ENCODE data around the gene RAD1.

Gene RAD1

DNA sequence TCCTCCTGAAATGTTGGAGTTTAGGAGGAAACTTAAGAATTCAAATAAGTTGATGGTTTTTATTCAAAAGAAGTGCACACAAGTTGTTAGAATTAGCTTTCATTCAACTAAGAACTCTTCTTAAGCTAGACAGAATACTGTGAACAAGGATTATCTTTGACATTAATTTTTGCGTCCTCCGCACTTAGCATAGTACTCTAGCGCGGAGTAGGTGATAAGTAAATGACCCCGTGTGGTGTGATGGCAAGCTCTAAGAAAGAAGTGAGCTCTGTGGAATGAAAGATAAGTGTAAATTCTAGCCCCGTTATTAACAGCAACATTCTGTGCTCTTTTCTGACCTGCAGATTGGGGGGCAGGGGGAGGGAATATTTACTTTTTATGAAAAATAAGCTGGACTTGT lies 1.2 kb upstream of the RAD1 start:
- DNase-seq (ENCODE audit: low read depth), result no peak

DNA sequence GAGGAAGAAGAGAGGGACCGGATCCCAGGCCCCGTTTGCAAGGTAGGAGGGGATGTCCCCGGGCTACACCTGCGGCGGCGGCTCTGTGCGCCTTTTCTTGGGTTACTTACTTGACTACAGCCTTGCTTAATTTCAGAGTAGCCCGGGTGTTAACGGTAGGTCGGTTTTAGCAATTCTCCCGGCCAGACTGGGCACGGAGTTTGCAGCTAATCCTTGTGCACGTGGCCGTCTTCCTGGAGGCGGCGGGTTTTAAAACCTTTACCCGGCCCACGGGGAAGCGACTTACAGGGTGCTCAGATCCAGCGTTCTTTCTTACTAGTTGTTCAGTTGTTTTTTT lies 520 bp upstream of the RAD1 start:
- no peak for DNase-seq (ENCODE audit: low read depth)

DNA sequence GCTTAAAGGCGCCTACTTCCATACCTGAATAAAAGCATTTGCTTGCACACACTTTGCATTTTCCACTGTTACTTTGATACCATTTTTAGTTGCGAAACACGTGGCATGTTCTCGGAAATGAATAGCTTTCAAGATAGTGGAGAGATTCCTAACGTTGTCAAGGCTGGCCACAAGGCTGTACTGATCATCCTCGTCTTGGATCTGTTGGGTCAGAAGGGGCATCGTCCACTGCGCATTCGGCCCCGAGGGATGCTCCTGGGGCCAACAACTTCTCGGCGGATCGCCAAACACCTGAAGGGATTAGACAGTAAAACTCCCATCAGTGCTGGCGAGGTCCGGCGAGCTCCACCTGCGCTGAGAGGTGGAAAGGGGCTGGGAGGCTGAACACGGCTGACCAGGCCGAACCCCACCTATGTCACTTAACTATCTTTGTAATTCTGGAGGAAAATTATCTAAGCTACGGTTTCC lies 599 bp downstream of the RAD1 start:
- DNase-seq (ENCODE audit: low read depth), result peak; percentile 9

DNA sequence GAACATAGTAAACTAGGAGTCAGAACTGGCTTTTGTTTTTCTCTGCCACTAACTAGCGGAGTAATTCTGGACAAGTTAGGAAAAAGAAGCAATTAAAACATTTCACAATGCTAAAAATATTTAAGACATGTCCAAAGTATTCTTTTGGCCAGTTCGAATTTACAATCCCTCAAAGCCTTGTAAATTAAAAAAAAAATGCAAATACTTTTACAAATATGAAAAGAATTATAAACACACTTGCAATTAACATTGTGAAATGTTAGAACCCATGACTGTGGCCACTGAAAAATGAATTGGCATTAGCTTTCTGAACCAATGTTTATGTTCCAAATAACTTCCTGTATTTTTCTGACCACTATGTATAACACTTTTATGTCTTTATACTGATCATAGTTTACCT lies 2.2 kb downstream of the RAD1 start:
- no peak for DNase-seq (ENCODE audit: low read depth)

DNA sequence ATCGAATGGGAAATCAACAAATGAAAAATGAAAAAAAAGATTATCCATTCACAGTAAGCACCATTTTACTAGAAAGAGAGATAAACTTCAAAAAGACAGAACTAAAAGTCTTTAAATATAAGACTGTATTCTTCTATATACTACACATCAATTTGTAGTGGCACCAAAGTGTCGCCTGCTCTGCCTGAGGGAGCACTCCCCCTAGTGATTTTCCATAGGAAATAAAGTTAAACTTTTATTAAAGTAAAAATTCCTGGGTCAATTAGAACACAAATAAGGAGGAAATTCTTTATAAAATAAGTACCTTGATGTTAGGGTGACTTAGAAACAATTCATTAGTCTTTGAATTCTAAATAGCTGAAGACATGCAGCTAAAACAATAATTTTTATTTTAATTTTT lies 9.7 kb downstream of the RAD1 start:
- DNase-seq (ENCODE audit: low read depth), result no peak

DNA sequence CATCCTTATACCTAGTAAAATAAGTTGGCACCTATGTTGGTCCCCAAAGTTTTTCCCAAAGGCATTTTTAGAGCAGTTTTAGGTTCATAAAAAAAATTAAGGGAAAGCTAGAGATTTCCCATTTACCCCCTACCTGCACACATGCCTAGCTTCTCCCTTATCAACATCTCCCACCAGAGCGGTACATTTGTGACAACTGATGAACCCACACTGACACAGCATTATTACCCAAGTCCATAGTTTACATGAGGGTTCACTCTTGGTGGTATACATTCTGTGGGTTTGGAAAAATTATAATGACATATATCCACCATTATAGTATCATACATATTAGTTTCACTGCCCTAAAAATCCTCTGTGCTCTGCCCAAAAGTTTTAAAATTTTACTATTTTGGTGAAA lies 12.0 kb downstream of the RAD1 start:
- DNase-seq (ENCODE audit: low read depth), result no peak

DNA sequence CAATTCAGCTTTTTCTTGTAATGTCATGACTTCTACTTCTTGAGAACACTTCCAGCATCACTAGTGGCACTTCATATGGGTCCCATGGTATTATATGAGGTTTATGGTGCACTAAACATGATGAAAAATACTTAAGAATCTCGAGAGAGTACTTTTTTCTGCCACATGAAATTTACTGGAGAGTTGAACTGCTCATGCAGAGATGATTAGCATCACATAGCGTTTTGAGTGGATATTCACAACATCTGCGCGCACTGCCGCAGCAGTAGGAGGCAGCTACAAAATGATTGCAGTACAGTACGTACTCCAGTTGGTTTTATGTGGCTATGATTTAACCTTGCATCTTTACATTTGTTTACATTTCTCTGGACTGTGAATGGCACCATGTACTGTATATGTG lies 14.7 kb downstream of the RAD1 start:
- no peak for DNase-seq (ENCODE audit: low read depth)

DNA sequence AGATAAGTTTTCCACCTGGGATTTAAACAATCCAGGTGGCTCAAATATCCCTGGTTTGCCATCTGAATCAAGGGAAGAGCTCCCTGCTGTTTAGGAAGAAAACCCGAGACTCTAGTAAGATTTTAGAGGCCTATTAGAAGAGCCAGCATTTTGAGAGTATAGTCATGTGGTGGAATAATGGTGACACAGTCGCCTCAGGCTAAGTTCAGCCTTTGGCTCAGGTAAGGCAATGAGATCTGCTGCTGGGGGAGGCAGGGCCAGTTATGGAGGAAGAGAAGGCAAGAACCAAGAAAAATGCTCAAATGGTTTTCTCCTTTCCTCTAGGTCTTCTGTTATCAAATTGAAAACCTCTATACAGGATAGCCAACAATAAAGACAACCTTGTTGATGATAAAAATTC lies 16.2 kb downstream of the RAD1 start:
- no peak for DNase-seq (ENCODE audit: low read depth)

DNA sequence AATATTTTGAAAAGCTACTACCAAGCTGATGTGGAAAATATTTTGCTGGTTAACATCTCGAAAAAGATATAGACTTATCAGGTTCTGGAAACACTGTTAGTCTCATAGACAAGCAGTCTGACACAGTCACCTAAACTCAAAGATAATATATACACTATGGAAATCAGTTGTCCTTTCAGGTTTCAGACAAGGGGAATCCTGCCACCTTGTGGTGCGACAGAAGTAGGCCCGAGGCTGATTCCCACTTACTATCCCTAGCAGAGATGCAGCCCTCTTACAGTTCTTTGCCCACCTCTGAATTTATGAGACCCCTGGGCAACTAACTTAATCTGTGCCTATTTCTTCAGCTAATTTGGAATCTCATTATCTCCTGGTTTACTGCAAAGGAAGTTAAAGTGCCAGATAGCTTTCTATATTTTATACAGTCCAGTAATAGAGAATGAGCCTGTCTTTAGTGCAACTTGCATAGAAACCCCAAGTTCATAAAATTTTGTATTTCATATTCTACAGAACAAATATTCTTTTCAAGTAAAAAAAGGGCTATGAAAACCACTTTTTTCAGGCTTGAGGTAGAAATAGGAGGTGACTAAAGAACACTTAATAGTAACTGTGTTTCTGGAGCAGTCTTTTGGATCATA lies 16.9 kb downstream of the RAD1 start:
- DNase-seq (ENCODE audit: low read depth), result peak; percentile 30

DNA sequence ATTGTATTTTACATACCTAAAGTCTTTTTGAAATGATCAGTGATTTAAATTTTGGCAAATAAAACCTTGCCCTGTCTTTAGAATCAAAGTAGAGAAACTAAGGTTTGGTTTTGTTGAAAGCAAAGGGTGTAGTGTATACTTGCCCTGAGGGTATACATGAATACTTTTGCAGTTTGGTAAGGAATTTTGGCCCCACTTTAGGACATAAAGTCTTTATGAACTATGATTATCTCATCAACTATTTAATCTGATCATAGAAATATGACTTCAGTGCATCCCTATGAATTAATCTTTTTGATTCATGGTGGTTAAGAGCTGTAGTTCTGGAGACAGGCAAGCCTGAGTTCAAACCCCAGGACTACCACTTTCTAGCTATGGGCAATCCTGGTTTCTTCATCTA lies 17.7 kb downstream of the RAD1 start:
- DNase-seq (ENCODE audit: low read depth), result no peak

DNA sequence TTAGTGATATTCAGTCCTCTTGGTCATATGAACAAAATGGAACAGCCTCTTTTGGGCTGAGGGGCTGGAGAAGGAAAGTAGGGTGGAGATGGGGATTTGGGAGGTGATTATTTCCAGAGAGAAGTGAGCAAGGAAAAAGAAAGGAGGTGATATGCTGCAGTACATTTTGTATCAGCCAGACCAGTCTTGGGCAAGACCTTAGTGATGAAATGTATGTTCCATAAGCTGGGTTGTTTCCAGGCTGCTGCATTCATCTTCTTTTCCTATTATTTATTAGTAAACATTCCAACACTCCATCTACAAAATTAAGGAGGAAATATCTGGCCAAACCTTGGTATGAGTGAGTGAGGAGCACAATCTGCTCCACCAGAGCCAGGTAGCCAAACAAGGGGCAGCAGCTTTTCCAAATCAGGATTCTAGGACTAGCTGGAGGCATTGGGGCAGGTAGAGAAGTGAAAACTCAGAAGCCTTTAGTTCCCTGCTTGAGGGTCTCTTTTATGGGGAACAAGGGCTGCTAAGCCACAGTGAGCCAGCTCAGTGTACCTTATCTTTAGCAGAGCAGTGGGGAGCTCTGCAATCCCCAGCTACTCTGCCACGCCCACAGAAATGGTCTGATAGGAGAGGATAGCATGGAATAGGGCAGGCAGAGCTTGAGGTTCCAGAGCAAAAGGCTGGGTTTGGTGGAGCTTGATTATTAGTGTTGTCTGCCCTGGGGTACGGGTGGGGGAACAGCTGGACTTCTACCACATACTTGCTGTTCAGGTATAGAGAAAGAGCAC lies 19.5 kb downstream of the RAD1 start:
- no peak for DNase-seq (ENCODE audit: low read depth)

DNA sequence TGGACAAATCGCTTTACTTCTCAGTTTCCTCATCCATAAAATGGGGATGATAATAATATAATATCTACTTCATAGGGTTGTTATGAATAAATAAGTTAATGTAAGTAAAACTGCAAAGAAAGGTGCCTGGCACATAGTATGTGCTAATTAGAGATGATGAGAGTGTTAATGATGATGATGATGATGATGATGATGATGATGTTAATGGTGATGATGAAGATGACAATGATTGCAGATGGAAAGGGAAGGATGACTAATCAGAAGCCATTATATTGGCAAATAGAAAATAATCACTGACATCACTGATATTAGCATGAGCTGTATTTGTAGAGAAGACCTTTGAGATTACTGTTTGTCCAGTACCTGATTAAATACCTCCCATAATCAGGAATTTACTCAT lies 20.6 kb downstream of the RAD1 start:
- DNase-seq (ENCODE audit: low read depth), result no peak

DNA sequence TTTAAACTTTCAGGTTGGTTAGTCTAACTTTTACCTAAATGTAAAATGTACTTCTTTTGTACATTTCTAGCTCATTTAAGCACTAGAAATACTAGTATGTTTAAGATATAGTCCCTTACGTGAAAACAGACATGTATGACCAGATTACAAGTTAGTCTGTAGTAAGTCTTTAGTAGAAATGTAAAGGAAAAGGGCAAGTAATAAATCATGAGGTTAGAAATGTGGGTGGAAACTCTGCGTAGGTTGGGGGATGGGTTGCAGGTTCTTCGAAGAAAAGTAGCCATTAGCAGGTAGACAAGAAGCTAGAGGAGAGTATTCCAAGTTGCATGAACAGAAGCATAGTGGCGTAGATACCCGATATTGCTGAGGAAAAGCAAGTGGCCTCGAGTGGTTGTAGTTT lies 22.9 kb downstream of the RAD1 start:
- DNase-seq (ENCODE audit: low read depth), result no peak

DNA sequence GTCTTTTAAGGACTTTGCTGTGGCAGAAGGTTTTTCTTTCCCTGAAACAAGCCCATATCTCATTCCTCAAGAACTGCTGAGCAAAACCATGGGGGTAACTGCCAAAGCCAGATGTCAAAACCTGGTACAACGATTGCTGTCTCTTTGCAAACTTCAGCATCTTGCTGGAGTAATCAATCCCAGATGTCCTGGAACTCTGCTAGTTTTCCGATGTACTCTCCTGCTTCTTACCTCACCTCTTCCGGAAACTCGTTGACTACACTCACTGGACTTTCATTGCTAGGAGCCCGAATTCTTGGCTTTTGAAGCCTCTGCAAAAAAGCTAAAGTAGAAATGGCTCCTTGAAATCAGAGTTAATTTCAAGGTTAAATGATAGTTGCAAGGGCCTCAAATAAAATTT lies 23.3 kb downstream of the RAD1 start:
- no peak for DNase-seq (ENCODE audit: low read depth)

DNA sequence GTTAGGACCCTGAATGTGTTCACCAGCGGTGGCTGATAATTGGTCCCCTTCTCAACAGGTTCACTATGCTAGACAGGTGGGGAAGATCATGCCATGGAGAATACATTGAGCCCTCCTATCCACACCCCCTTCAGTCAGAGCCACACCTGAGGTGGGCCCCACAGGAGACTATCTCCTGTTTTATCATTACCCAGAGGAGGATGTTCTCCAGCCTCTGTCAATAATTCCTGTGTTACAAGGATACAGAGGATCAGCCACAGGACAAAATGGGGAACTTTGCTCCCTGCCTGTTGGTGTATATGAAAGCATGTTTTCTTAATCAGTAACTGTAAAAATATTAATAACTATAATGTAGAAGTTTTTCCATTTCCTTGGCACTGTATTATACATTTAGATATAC lies 25.9 kb downstream of the RAD1 start:
- no peak for DNase-seq (ENCODE audit: low read depth)

DNA sequence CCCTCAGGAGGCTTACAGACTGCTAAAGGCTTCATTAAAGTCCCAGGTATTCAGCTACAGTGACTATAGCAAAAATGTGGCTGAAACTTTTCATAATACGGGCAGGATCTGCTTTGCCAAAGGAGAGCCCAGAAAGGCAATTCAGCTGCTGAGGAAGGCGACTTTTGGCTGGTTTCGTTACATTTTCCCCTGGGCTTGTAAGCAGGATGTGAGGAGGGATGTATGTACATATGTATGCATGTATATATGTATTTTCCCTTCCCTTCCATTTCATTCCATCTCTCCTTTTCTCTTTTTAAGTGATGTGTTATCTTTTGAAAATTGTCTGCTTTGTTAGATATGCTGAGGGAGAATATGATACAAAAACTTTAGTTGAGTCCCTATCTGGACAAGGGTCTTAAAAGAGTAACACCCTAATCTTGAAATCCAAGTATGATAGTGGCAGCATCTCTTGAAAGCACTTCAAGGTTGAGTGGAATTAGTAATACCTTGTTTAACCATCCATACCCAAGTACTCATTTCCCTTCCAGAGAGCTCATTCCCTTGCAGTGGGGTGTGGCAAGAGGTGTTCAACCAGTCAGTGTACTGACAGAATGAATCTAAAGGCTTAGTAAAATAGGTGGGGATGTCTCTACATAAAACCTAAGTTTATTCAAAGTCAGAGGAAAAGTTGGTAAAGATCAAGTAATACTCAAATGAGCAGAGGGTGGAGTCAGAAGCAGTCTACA lies 28.7 kb downstream of the RAD1 start:
- no peak for DNase-seq (ENCODE audit: low read depth)

DNA sequence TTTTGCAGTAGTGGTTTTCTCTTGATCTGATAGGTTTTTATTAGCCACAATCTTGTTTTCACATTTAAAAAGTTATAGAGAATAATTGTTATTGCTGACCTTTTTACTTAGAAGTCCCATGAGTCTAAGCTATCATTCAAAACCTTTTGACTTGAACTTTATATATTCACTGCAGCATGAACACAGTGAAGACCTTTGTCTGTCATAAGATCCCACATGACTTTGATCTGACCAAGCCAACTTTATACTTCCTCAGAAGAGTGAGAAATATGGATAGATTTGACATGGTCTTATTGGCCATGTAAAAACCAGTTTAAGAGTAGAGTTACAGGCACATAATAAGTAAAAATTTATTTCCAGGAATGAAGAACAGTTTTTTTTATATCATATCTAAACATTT lies 34.1 kb downstream of the RAD1 start:
- DNase-seq (ENCODE audit: low read depth), result no peak

DNA sequence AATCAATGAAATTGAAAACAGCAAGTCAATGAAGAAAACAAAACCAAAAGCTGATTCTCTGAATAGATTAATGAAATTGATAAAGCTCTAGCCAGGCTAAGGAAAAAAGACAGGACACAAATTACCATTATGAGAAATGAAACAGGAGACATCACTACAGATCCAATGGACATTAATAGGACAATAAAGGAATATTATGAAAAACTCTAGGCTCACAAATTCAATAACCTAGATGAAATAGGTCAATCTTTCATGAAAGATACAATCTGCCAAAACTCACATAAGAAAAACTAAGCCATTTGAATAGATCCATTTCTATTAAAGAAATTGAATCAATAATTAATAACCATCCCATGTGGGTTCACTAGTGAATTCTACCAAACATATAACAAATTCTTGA lies 39.0 kb downstream of the RAD1 start:
- DNase-seq (ENCODE audit: low read depth), result no peak

DNA sequence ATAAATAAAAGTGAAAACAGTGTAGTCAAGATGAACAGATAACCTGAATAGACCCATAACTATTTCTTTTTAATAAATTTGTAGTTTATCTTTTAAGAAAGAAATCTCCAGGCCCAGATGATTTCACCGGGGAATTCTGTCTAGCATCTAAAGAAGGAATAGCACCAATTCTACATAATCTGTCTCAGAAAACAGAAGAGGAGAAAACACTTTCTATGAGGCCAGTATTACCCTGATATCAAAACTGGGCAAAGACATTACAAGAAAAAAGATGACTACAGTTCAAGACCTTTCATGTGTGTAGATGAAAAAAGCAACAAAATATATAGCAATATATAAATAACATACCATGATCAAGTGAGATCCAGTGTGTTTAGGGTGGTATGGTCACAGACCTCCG lies 44.9 kb downstream of the RAD1 start:
- DNase-seq (ENCODE audit: low read depth), result no peak

DNA sequence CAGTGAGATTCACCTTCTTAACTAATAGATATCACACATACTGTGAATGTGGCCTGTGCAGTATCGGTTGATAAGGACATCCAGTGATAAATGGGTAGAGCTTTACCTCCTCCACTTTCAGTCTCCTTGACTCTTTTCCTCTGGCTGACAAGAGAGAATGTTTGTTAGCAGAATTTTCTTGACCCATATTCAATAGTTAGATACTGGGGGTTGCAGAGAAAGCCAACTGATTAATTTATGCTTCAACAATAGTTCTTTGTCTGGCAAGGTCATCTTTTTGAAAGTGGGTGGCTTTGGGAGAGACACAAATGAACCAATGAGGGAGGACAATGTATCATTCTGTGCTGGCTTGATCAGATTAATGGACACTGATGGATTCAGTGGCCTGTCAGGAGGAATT lies 46.0 kb downstream of the RAD1 start:
- no peak for DNase-seq (ENCODE audit: low read depth)

DNA sequence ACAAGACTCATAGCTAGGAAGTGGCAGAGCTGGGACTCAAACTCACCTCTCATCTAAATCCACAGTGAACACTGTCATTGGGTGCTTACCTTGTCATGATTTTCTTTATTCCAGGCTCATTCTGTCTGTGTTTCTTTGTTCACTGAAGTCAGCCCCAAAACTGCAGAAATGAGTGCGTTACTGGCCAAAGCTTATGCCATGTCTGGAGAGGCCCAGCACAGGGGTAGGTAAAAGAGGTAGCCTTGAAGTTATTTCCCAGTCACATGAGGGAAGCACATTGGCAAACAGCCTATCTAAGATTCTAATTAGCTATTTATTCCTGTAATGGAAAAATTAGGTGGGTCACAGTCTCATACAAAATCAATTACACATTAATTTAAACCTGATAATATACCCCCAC lies 46.5 kb downstream of the RAD1 start:
- no peak for DNase-seq (ENCODE audit: low read depth)

DNA sequence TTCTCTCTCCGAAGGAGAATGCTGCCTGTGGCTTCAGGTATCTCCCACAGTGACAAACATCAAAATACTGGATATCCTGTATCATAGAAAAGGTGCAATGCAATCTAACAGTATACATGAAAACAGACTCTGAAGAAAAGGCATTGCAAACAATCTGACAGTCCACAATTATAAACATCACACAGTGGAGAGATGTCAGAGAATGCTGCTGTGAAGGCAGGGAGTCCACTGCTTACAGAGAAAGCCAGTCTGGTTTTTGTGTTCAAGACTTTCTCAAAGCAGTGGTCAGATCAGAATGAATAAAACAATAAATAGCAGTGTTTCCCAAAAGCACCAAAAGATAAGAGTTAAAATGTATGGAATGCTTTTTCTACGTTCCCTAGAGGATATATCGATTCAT lies 47.6 kb downstream of the RAD1 start:
- DNase-seq (ENCODE audit: low read depth), result no peak

DNA sequence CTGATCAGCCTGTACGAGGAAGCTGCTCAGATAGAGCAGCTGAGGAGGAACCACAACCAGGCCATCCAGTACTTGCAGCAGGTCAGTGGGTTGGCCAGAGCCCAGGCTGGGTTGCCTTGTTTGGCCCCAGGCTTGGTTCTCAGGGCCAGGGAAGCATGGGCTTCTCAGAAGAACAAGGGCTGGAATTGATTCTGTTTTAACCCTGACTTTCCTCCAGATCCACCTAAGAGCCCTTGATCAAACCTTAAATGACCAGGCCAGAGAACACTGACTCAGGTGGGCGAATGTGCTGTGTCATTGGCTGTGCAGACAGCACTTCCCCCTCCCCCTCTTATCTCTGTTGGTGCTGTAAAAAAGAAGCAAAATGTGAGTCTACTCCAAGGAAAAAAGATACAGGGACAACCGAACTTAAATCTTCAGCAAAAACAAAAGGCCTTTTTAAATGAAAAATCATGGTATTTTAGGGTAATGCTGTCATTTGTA lies 48.3 kb downstream of the RAD1 start:
- no peak for DNase-seq (ENCODE audit: low read depth)

Data from activated T-cell treated with anti-CD3 and anti-CD28 coated beads for 48 hours (primary cell).